SK-N-SH treated with all-trans-retinoic acid at 6 μM for 48 hours (cell line): ENCODE results near the gene PCBD2.

Experiments used
- CSDC2 ChIP-seq: fragments of 250-450 bp; sonication (Bioruptor Pico); IDR thresholded peaks from 2 replicates; pipeline ENCODE4 v1.5.0; 2020; ENCODE audit warnings: mild to moderate bottlenecking, moderate library complexity
- GLIS3 ChIP-seq: fragments of 250-450 bp; sonication (Bioruptor Pico); IDR thresholded peaks from 2 replicates; pipeline ENCODE4 v1.5.0; 2020; ENCODE audit warnings: mild to moderate bottlenecking, moderate library complexity
- ISL1 ChIP-seq: fragments of 250-450 bp; sonication (Bioruptor Pico); IDR thresholded peaks from 2 replicates; pipeline ENCODE4 v2.1.2; 2022; ENCODE audit warnings: mild to moderate bottlenecking, moderate library complexity
- OSR1 ChIP-seq: fragments of 250-450 bp; sonication (Bioruptor Pico); IDR thresholded peaks from 2 replicates; pipeline ENCODE4 v1.8.0; 2022; ENCODE audit warnings: moderate library complexity, mild to moderate bottlenecking, inconsistent platforms
- PATZ1 ChIP-seq: fragments of 250-450 bp; sonication (Bioruptor Pico); IDR thresholded peaks from 2 replicates; pipeline ENCODE4 v1.8.0; 2020; ENCODE audit warnings: mild to moderate bottlenecking, moderate library complexity, borderline replicate concordance
- ZC3H10 ChIP-seq: fragments of 250-450 bp; sonication (Bioruptor Pico); IDR thresholded peaks from 2 replicates; pipeline ENCODE4 v1.5.1; 2021; ENCODE audit warnings: mild to moderate bottlenecking, moderate library complexity
- ZFP3 ChIP-seq: fragments of 250-450 bp; sonication (Bioruptor Pico); IDR thresholded peaks from 2 replicates; pipeline ENCODE4 v1.5.0; 2020; ENCODE audit warnings: mild to moderate bottlenecking, moderate library complexity
- ZFP30 ChIP-seq: fragments of 450-650 bp; formaldehyde crosslinking; IDR thresholded peaks from 2 replicates; pipeline ENCODE4 v1.5.0; 2022; ENCODE audit warnings: mild to moderate bottlenecking, moderate library complexity
- ZNF70 ChIP-seq: fragments of 450-650 bp; formaldehyde crosslinking; IDR thresholded peaks from 2 replicates; pipeline ENCODE4 v1.5.0; 2020; ENCODE audit warnings: mild to moderate bottlenecking, moderate library complexity
- ZNF8 ChIP-seq: fragments of 450-650 bp; formaldehyde crosslinking; IDR thresholded peaks from 2 replicates; pipeline ENCODE4 v1.5.0; 2020; ENCODE audit warnings: mild to moderate bottlenecking, moderate library complexity
- TF ChIP-seq, protein P1 (sequence below): fragments of 250-450 bp; sonication (Bioruptor Pico); IDR thresholded peaks from 2 replicates; pipeline ENCODE4 v1.5.1; 2020; ENCODE audit warnings: low read depth, mild to moderate bottlenecking, moderate library complexity

GRCh38 chr5:134874831-134875655 is 29.9 kb upstream of the PCBD2 start:
- TF ChIP-seq OSR1 (no peak), ISL1 (CRISPR knock-in tag) (no peak), ZNF70 (CRISPR knock-in tag) (no peak), ZNF8 (CRISPR knock-in tag) (no peak), GLIS3 (CRISPR knock-in tag) (no peak), CSDC2 (CRISPR knock-in tag) (no peak), PATZ1 (CRISPR knock-in tag) (no peak), ZC3H10 (CRISPR knock-in tag) (no peak), ZFP3 (CRISPR knock-in tag) (no peak), ZFP30 (CRISPR knock-in tag) (no peak)
- TF ChIP-seq, protein P1, sequence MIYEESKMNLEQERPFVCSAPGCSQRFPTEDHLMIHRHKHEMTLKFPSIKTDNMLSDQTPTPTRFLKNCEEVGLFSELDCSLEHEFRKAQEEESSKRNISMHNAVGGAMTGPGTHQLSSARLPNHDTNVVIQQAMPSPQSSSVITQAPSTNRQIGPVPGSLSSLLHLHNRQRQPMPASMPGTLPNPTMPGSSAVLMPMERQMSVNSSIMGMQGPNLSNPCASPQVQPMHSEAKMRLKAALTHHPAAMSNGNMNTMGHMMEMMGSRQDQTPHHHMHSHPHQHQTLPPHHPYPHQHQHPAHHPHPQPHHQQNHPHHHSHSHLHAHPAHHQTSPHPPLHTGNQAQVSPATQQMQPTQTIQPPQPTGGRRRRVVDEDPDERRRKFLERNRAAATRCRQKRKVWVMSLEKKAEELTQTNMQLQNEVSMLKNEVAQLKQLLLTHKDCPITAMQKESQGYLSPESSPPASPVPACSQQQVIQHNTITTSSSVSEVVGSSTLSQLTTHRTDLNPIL (CRISPR knock-in tag): no peak
